Mesodermal cell (in vitro differentiated cells): ENCODE measurements around the gene CAPN5.

Experiments used
- H3K27ac ChIP-seq: 2 replicates; pipeline ENCODE4 v1.7.0; 2013; ENCODE audit warnings: mild to moderate bottlenecking, low read depth, low read length, moderate library complexity; ENCODE audit not compliant: severe bottlenecking
- H3K36me3 ChIP-seq: 2 replicates; pipeline ENCODE4 v1.7.1; 2013; ENCODE audit warnings: mild to moderate bottlenecking, low read length, moderate library complexity; ENCODE audit not compliant: control insufficient read depth, insufficient read depth
- H3K4me1 ChIP-seq: one replicate; pipeline ENCODE4 v1.7.1; 2013; ENCODE audit warnings: mild to moderate bottlenecking, low read length; ENCODE audit not compliant: insufficient read depth, control insufficient read depth, poor library complexity, severe bottlenecking
- H3K4me3 ChIP-seq: 2 replicates; pipeline ENCODE4 v1.7.0; 2013; ENCODE audit warnings: low read length, control low read depth, mild to moderate bottlenecking; ENCODE audit not compliant: insufficient read depth, poor library complexity, severe bottlenecking; ENCODE audit errors: extremely low read depth
- H3K9me3 ChIP-seq: 2 replicates; pipeline ENCODE4 v1.7.1; 2013; ENCODE audit warnings: mild to moderate bottlenecking, low read length, moderate library complexity; ENCODE audit not compliant: control insufficient read depth
- WGBS, 2 experiments: methylation state at CpG; one replicate each; pipeline ENCODE4 v1.1.5; 2013; ENCODE audit warnings: missing lambda C conversion rate in 2 of 2; ENCODE audit not compliant: insufficient coverage in 2 of 2; 5-methylcytosine and 5-hydroxymethylcytosine counted together

The CAPN5 gene

DNA sequence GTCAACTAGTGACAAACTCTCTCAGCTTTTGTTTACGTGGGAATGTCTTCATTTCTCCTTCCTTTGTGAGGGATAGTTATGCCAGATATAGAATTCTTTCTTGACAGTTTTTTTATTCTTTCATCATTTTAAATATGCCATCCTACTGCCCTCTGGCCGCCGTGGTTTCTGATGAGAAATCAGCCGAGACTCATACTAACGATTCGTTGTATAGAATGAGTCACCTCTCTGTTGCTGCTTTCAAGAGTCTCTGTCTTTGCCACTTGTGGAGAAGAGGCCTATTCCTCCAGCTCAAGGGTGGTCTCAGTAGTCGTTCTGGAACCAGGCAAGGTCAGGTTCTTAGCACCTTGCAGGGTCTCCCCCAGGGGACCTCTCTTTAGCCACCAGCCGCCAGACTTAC, 69.3 kb downstream of the CAPN5 start:
- H3K4me3 ChIP-seq = no peak overlapping the region
- H3K36me3 ChIP-seq = no peaks in the 10 kb centered on the region
- peaks cover 4% of the 10 kb centered on the region for H3K4me1 ChIP-seq
- no peaks in the 10 kb centered on the region for H3K9me3 ChIP-seq
- no peak overlapping the region for H3K27ac ChIP-seq
- 59 to 77% methylated on average over 7 of the region's 8 CpGs for WGBS, 2 experiments

DNA sequence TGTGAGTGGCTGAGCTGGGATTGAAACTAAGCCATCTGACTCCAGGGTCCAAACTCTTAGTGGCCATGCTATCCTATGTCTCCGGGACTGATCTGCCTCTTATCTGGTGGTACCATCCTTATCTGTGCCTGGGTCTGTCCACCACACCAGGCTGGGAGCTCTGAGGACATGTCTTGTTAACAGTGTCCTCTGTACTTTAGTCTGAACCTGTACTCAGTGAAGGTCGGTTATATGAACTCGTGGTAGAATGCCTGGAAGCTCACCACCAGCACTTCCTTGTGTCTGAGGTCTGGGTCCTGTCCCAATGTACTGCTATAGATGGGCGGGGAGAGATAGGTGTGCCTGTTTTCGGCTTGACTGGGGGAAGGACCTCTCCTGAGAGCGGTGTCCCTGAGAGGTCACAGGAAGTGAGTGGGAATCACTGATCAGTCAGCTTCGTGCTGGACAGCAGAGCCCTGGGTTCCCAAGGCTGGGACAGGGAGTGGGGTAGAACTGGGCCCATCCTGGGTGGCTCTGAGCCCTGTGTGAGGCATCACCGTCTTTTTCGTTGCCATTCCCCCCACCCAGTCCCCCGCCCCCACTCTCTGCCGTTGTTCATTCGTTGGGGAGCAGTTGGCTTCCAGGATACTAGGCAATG, 70.1 kb downstream of the CAPN5 start:
- H3K27ac ChIP-seq = no peak overlapping the region
- peaks cover 4% of the 10 kb centered on the region for H3K4me1 ChIP-seq
- WGBS, 2 experiments = 88 to 91% methylated on average over 6 to 7 of the region's 12 CpGs
- no peaks in the 10 kb centered on the region for H3K9me3 ChIP-seq
- H3K4me3 ChIP-seq = no peak overlapping the region
- H3K36me3 ChIP-seq = no peaks in the 10 kb centered on the region

DNA sequence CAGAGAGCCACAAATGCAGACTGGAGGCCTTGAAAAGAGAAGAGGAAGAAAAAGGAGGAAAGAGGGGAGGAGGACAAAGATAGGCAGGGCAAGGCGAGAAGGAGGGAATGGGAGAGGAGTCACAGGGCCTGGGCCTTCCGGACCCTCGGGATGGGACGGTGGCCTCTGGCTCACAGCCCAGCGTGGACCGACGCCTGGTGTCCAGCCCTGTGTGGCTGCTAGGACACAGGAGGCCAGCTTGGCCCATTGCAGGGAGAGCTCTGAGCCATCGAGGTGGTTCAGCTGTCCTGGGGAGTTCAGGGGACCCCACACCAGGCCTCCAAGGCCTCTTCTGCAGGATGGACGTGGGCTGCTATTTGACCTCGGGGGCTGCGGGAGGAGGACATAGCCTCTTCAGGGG, 70.7 kb downstream of the CAPN5 start:
- no peaks in the 10 kb centered on the region for H3K9me3 ChIP-seq
- WGBS, 2 experiments = 93 to 96% methylated on average over 9 to 10 of the region's 11 CpGs
- no peak overlapping the region for H3K27ac ChIP-seq
- H3K4me3 ChIP-seq = no peak overlapping the region
- peaks cover 4% of the 10 kb centered on the region for H3K4me1 ChIP-seq
- no peaks in the 10 kb centered on the region for H3K36me3 ChIP-seq

DNA sequence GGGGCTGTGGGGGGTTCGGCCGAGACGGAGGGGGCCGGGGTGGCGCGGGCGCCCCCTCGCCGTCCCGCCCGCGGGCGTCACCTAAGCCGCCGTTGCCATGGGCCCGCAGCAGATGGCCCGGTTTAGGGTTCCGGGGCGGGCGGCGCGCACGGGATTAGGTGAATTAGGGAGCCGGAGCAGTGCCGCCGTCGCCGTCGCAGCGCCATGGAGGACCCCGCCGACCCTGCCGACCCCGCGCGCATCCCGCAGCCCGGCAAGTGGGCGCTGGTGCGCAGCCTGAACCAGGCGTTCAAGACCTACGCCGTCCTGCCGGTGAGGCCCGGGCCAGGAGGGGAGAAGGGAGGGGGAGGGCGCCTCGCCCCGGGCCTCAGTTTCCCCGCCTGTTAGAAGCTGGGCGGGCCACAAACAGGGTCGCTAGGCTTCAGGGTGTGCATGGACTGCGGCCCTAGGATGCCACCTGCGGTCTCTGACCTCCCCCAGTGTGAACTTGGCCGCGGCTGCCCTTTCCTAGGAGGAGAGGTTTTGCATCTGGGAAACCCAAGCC, 71.4 kb downstream of the CAPN5 start:
- 94 to 96% methylated on average over 35 to 53 of the region's 55 CpGs for WGBS, 2 experiments
- Histone ChIP-seq H3K27ac (no peak overlapping the region), H3K4me3 (no peak overlapping the region), H3K36me3 (no peaks in the 10 kb centered on the region), H3K9me3 (no peaks in the 10 kb centered on the region), H3K4me1 (peaks cover 4% of the 10 kb centered on the region)

DNA sequence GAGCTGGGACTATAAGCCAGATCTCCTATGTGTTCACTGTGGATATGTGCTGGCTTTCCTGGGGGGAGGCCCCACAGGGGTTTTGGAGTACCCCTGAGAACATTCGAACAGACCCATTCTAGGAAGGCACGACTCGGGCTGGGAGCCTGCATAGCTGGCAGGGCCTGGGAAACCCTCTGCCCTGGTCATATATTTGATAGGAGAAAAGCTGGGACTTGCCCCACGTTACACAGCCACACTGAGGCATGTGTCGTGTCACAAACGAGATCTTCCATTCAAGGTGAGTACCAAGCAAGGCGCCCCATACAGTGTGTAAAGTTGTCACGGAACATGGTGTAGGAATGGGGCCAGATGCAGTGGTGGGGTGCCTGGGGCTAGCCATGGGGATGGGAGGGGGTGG, 72.4 kb downstream of the CAPN5 start:
- H3K4me3 ChIP-seq = no peak overlapping the region
- no peak overlapping the region for H3K27ac ChIP-seq
- H3K9me3 ChIP-seq = no peaks in the 10 kb centered on the region
- peaks cover 4% of the 10 kb centered on the region for H3K4me1 ChIP-seq
- H3K36me3 ChIP-seq = no peaks in the 10 kb centered on the region
- 86 to 99% methylated on average over 6 to 7 of the region's 8 CpGs for WGBS, 2 experiments

DNA sequence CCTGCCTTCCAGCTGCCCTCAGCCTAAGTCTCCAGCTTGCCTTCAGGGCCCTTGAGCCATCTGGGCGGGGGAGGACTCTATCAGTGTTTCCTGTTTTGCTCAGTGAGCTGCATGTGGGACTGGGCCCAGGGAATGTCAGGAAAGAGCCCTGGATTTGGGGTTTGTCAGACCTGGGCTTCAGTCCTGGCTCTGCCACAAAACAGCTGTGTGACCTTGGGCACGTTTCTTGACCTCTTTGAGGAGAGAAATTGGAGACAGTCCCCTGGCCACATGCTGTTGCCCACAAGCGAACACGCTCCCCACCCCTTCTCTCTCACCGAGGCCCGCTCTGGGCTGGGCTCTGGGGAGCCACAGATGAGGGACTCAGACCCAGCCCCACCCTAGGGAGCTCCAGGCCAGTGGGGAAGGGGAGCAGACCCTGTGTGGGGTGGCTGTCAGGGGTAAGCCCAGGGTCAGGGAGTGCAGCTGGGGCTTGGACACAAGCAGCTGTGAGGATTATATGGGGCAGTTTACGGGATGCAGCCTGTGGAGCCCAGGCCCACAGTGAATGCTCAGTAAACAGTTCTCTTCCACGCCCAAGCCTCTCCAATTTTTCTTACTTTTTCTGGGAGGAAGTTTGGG, 73.6 kb downstream of the CAPN5 start:
- H3K27ac ChIP-seq = peak overlapping the region; percentile 46

DNA sequence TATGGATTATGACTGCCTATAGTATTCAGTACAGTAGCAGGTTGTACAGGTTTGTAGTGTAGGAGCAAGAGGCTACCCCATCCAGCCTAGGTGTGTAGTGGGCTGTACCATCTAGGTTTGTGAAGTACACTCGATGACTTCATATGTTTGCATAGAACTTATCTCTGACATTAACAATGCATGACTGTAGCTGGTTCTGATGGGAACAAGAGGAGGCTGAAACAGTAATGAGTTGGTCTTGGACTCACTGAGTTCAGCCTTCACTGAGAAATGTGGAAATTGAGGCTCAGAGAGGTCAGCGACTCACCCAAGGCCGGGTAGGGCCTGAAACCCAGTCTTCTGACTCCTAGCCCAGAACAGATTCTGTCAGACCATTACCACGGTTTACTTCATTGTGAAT, 74.3 kb downstream of the CAPN5 start:
- H3K27ac ChIP-seq = no peak overlapping the region
- peaks cover 4% of the 10 kb centered on the region for H3K4me1 ChIP-seq
- 80% methylated on average over 1 of the region's 4 CpGs; no CpG with 5 or more reads in 1 of the 2 experiments for WGBS, 2 experiments
- no peaks in the 10 kb centered on the region for H3K9me3 ChIP-seq
- no peaks in the 10 kb centered on the region for H3K36me3 ChIP-seq
- H3K4me3 ChIP-seq = no peak overlapping the region

More for the DNA sequence above, 73.6 kb downstream of the CAPN5 start:
- Histone ChIP-seq H3K4me3 (no peak overlapping the region), H3K9me3 (no peaks in the 10 kb centered on the region), H3K36me3 (no peaks in the 10 kb centered on the region), H3K4me1 (peaks cover 4% of the 10 kb centered on the region)
- 32 to 46% methylated on average over 3 to 5 of the region's 8 CpGs for WGBS, 2 experiments

DNA sequence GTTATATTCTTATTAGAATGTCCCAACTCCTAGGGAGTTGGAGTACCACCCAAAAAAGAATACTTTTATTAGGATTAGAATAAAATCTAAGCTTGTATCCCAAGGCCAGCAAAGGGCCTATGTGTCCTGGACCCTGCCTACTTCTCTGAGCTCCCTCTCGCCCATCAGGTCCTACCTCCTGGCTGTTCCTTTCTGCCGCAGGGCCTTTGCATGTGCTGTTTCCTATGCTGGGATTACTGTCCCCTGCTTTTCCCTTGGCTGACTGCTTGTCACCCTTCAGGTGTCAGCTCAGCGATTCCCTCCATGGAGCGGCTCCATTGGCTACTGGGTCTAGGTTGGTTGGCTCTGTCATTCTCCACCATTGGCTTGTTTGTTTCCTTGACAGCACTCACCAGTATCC, 74.7 kb downstream of the CAPN5 start:
- Histone ChIP-seq H3K4me1 (peaks cover 4% of the 10 kb centered on the region), H3K9me3 (no peaks in the 10 kb centered on the region), H3K27ac (no peak overlapping the region), H3K4me3 (no peak overlapping the region), H3K36me3 (no peaks in the 10 kb centered on the region)
- 95 to 98% methylated on average over 4 of the region's 4 CpGs for WGBS, 2 experiments

DNA sequence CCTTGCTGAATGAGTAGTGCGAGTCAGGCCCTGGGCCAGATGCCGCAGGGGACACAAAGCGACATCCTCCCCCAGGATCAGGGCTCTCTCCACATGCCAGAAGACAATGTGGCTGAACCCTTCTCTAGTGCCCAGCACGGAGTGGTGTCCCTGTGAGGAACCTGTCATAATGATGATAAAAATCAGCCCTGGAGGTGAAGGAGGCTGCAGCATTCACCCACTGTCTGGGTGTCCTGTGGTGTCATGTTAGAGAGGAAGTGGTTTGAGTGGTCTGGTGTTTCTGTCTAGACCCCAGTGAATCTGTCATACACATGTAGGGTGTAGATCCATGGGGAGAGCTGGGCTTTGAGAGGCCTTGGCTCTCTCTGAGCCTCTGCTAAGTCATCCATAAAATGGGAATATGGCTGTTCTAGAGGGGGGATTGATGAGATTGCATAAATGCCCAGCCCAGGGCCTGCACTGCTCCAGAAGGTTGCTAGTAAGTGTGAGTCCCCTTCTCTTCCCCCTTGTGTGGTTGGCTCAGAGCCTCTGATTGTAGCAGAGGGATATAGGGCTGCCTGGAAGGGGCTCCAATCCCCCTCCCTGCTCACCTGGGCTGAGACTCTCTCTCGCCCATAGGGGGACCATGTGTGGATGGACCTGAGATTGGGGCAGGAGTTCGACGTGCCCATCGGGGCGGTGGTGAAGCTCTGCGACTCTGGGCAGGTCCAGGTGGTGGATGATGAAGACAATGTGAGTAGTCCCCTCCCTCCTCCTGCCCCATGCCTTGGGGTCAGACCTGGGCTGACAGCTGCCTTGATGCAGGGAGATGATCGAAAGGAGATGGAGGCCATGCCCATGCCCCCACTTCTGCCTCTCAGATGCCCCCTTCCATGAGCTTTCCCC, 75.6 kb downstream of the CAPN5 start:
- Histone ChIP-seq H3K27ac (no peak overlapping the region), H3K9me3 (no peaks in the 10 kb centered on the region), H3K36me3 (no peaks in the 10 kb centered on the region), H3K4me3 (no peak overlapping the region), H3K4me1 (peaks cover 4% of the 10 kb centered on the region)
- 92 to 98% methylated on average over 7 to 8 of the region's 11 CpGs for WGBS, 2 experiments

DNA sequence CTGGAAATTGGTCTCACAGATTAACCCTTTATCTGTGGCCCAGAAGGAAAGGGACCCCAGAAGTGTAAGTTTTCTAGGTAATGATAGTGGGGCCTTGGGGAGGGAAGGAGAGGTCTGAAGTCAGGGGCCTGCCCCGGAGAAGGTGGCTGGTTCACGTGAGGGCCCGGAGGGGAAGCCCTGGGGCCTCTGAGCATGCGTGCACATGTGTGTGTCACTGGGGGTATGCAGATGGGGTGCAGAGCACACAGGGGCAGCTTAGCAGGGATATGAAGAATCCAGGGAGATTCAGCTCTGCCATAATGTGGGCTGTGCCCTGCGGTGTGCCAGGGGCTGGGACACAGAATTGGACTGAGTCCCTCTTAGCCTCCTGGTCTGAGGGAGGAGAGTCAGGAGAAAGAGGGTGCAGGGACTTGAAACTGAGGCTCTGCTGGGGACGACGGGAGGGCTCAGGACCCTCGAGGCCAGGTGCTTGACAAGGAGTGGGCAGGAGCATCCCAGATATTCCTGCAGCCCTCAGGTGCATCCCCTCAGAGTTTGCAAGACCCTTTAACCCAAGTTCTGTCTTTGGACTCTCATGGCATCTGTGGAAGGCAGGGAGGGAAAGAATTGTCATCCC, 76.7 kb downstream of the CAPN5 start:
- peaks cover 4% of the 10 kb centered on the region for H3K4me1 ChIP-seq
- no peak overlapping the region for H3K4me3 ChIP-seq
- no peaks in the 10 kb centered on the region for H3K36me3 ChIP-seq
- H3K9me3 ChIP-seq = no peaks in the 10 kb centered on the region
- 96% methylated on average over 5 to 8 of the region's 8 CpGs for WGBS, 2 experiments
- H3K27ac ChIP-seq = no peak overlapping the region
